Cardiac fibroblast (primary cell): ENCODE results near the gene SPACA7.

Source experiments
- DNase-seq, 2 donors: peaks; one replicate each; pipeline versions ENCODE4 v3.0.0 to v3.0.0-alpha.2; 2010; ENCODE audit warnings: low read depth in 2 of 2
- H3K4me3 ChIP-seq, 2 donors: replicated peaks in 1 of 2; 1 replicate in 1 of 2; 2 replicates in 1 of 2; pipeline ENCODE4 v1.5.1; 2011; ENCODE audit warnings: low read depth in 2 of 2, low read length in 2 of 2, mild to moderate bottlenecking in 2 of 2, moderate library complexity in 1 of 2
- TF ChIP-seq, protein P1 (sequence below): IDR thresholded peaks from one replicate; pipeline ENCODE4 v1.5.1; 2011; ENCODE audit warnings: low read depth, mild to moderate bottlenecking, low read length, inconsistent platforms

Gene SPACA7

DNA sequence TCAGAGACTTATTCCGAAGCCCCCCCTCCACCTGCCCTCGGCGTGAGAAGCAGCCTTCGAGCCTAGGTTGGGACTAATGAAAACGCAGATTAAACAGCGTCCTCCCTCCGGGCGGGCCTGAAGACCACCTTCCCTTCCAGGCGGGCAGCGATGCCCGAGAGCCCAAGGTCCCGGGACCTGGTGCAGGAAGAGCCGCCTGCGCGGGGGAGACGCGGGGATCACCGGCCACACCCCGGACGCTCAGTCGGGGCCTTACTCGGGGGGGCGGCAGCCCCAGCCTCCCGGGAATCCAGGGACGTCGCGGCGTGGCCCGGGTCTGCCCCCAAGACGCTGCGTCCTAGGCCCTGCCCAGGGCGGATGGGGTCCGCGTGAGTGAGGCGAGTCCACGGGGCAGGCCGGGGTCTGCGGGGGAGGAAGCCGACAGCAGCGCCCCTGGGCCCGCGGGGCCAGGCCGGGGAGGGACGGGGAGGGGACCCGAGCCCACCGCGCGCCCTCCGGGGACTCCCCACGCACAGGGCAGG, 33.3 kb upstream of the SPACA7 start:
- H3K4me3 ChIP-seq: no peak overlapping the region
- DNase-seq: no peak
- TF ChIP-seq, protein P1, sequence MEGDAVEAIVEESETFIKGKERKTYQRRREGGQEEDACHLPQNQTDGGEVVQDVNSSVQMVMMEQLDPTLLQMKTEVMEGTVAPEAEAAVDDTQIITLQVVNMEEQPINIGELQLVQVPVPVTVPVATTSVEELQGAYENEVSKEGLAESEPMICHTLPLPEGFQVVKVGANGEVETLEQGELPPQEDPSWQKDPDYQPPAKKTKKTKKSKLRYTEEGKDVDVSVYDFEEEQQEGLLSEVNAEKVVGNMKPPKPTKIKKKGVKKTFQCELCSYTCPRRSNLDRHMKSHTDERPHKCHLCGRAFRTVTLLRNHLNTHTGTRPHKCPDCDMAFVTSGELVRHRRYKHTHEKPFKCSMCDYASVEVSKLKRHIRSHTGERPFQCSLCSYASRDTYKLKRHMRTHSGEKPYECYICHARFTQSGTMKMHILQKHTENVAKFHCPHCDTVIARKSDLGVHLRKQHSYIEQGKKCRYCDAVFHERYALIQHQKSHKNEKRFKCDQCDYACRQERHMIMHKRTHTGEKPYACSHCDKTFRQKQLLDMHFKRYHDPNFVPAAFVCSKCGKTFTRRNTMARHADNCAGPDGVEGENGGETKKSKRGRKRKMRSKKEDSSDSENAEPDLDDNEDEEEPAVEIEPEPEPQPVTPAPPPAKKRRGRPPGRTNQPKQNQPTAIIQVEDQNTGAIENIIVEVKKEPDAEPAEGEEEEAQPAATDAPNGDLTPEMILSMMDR: no peak

DNA sequence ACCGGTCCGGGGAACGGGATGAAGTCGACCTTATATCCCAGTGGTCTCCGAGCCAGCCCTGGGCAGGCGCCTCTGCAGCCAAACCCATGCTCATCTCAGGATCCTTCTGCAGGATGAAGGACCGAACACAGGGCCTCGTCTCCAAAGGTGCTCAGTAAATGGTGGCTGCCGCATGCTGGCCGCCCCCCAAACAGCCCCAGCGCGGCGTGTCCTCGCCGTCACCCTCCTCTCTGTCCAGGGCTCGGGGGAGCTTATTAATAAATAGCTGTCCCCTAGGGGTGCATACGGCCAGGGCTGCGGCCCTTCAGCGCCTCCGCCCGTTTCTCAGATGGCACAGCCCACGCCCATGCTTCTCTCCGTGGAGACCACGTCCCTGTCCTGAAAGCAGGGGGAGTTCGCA, 32.6 kb upstream of the SPACA7 start:
- no peak overlapping the region for H3K4me3 ChIP-seq
- DNase-seq: no peak
- TF ChIP-seq, protein P1: no peak

DNA sequence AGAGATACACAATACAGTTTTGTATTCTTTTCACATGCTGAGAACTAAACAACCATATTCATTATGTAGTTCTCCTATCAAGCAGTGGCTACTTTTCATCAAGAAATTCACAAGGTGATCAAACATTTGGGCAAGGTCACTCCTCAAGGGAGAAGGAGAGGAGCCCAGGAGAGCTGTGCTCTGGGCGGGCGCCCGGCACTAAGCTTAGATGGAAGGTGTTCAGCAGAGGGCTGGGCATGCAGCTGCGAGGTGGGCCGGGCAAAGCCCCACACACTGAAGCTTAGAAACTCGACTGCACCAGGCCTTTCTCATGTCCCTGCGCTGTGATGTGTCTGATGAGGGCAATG, 30.4 kb upstream of the SPACA7 start:
- H3K4me3 ChIP-seq: no peak overlapping the region
- DNase-seq: no peak
- TF ChIP-seq, protein P1: no peak

DNA sequence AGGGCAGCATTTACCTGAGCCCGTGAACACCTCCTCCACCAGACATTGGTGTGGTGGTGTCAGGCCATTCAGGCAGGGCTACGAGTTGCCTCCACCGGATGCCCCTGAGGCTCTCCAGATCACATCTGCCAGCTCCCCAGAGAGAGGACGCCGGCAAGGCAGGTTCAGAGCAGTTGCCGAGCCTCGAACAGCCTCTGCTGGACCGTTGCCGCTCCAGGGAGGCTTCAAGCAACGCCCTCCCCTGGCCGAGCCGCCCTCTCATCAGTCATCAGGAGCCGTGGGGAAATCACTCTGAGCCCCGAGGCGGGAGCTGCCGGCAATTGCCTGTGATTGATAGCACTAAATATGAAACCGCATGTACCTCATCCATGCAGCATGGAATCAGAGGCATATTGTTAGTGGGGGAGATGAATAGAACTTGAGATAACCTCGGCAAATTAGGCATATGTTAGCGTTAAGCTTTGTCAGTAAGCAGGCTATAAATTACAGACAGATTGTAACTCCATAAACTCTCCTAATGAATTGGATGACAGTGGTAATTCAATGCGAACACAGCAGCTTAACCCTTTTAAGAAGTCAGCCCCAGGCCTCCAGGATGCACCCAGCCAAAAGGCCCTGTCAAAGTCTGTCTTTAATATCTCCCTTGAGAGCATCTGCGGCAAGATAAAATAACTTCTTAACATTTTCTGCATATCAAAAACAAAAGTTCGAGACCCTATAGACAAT, 29.8 kb upstream of the SPACA7 start:
- DNase-seq: no peak
- no peak overlapping the region for H3K4me3 ChIP-seq
- TF ChIP-seq, protein P1: no peak

DNA sequence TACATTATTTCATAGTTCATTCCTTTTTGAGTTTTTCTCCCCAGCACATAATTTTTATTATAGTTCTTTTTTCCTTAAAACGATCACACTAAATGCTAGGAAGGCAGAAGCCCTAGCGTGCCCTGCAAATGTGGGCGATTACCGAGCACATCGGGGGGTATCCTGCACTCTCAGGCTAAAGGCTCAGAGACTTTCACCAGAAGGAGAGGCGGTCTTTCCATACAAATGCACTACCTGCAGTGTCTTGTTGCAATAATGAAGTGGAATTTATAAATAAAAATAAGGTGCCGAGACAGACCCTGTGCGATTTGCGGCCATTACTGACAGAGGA, 29.3 kb upstream of the SPACA7 start:
- no peak for DNase-seq
- no peak overlapping the region for H3K4me3 ChIP-seq
- TF ChIP-seq, protein P1: no peak

DNA sequence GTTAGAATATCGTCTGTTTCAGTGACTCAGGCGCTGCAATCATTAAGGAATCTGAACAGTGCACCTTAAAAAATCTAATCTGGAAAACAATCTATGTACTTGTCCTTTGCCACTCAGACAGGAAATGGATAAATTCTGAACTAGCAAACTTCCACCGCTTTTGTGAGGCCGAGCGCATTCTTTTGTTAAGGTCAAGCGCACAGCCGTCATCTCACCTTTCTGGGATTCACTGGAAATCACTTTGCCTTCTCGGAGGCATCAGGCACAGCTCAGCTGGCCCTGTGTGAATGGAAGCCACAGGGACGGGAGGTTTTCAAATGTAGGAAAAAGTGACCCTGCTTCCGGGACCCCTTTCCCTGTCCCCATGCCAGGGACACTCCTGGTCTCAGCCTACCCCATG, 28.2 kb upstream of the SPACA7 start:
- TF ChIP-seq, protein P1: no peak
- H3K4me3 ChIP-seq: no peak overlapping the region
- DNase-seq: no peak
